ENCODE measurements around the gene LRP1B.
"Not testable (repeated sequence)": the region's sequence is repeated elsewhere in the genome, so short reads cannot be mapped to it uniquely, and the experiment has no call there.

LRP1B gene

GRCh38 chr2:140338795-140339194 lies 1792.0 kb downstream of the LRP1B start:
- no peaks in the 10 kb centered on the region for H3K36me3 Mint-ChIP-seq (ENCODE audit: low read depth)
- H3K27ac Mint-ChIP-seq, result no peak overlapping the region
- H3K27me3 Mint-ChIP-seq, result no peaks in the 10 kb centered on the region
- H3K4me3 Mint-ChIP-seq, result no peak overlapping the region
- intact Hi-C loops (cut with micrococcal nuclease), result no loop called here
- H3K9me3 Mint-ChIP-seq, result no peaks in the 10 kb centered on the region
- H3K4me1 Mint-ChIP-seq (ENCODE audit: low read depth), result no peaks in the 10 kb centered on the region

- Mint-ChIP-seq H3K36me3 (ENCODE audit: low read depth) (no peaks in the 10 kb centered on the region), H3K9me3 (no peaks in the 10 kb centered on the region), H3K27ac (no peak overlapping the region), H3K4me1 (ENCODE audit: low read depth) (no peaks in the 10 kb centered on the region), H3K27me3 (no peaks in the 10 kb centered on the region), H3K4me3 (no peak overlapping the region)
- intact Hi-C loops (cut with micrococcal nuclease), result no loop called here
Observed at GRCh38 chr2:140337061-140337460, 1793.8 kb downstream of the LRP1B start.

- Mint-ChIP-seq H3K4me1 (ENCODE audit: low read depth) (no peaks in the 10 kb centered on the region), H3K27ac (no peak overlapping the region), H3K9me3 (no peaks in the 10 kb centered on the region), H3K4me3 (no peak overlapping the region), H3K36me3 (ENCODE audit: low read depth) (no peaks in the 10 kb centered on the region), H3K27me3 (no peaks in the 10 kb centered on the region)
- intact Hi-C loops (cut with micrococcal nuclease), result no loop called here
Observed at GRCh38 chr2:140316345-140316744, 1814.5 kb downstream of the LRP1B start.

GRCh38 chr2:140311905-140312304 lies 1818.9 kb downstream of the LRP1B start:
- intact Hi-C loops (cut with micrococcal nuclease), result no loop called here
- Mint-ChIP-seq H3K27me3 (no peaks in the 10 kb centered on the region), H3K4me1 (ENCODE audit: low read depth) (no peaks in the 10 kb centered on the region), H3K36me3 (ENCODE audit: low read depth) (no peaks in the 10 kb centered on the region), H3K9me3 (no peaks in the 10 kb centered on the region), H3K27ac (no peak overlapping the region), H3K4me3 (no peak overlapping the region)

GRCh38 chr2:140308706-140309105 lies 1822.1 kb downstream of the LRP1B start:
- H3K9me3 Mint-ChIP-seq, result peaks cover 8% of the 10 kb centered on the region

GRCh38 chr2:140307532-140307931 lies 1823.3 kb downstream of the LRP1B start:
- H3K36me3 Mint-ChIP-seq (ENCODE audit: low read depth), result no peaks in the 10 kb centered on the region
- H3K27ac Mint-ChIP-seq, result no peak overlapping the region
- H3K4me3 Mint-ChIP-seq, result no peak overlapping the region
- intact Hi-C loops (cut with micrococcal nuclease), result no loop called here
- peaks cover 8% of the 10 kb centered on the region for H3K9me3 Mint-ChIP-seq
- no peaks in the 10 kb centered on the region for H3K4me1 Mint-ChIP-seq (ENCODE audit: low read depth)
- H3K27me3 Mint-ChIP-seq, result no peaks in the 10 kb centered on the region

More at GRCh38 chr2:140308706-140309105, 1822.1 kb downstream of the LRP1B start:
- intact Hi-C loops (cut with micrococcal nuclease), result no loop called here
- H3K4me3 Mint-ChIP-seq, result no peak overlapping the region
- H3K27ac Mint-ChIP-seq, result no peak overlapping the region
- H3K27me3 Mint-ChIP-seq, result no peaks in the 10 kb centered on the region
- H3K4me1 Mint-ChIP-seq (ENCODE audit: low read depth), result no peaks in the 10 kb centered on the region
- no peaks in the 10 kb centered on the region for H3K36me3 Mint-ChIP-seq (ENCODE audit: low read depth)

- intact Hi-C loops (cut with micrococcal nuclease), result no loop called here
- Mint-ChIP-seq H3K4me1 (ENCODE audit: low read depth) (no peaks in the 10 kb centered on the region), H3K36me3 (ENCODE audit: low read depth) (no peaks in the 10 kb centered on the region), H3K4me3 (no peak overlapping the region), H3K9me3 (peaks cover 9% of the 10 kb centered on the region), H3K27me3 (no peaks in the 10 kb centered on the region), H3K27ac (no peak overlapping the region)
Observed at GRCh38 chr2:140295767-140296166, 1835.0 kb downstream of the LRP1B start.

GRCh38 chr2:140288726-140289125 lies 1842.1 kb downstream of the LRP1B start:
- no peak overlapping the region for H3K27ac Mint-ChIP-seq
- H3K4me3 Mint-ChIP-seq, result no peak overlapping the region
- H3K36me3 Mint-ChIP-seq (ENCODE audit: low read depth), result no peaks in the 10 kb centered on the region
- H3K4me1 Mint-ChIP-seq (ENCODE audit: low read depth), result no peaks in the 10 kb centered on the region
- intact Hi-C loops (cut with micrococcal nuclease), result no loop called here
- peaks cover 9% of the 10 kb centered on the region for H3K9me3 Mint-ChIP-seq
- no peaks in the 10 kb centered on the region for H3K27me3 Mint-ChIP-seq

- intact Hi-C loops (cut with micrococcal nuclease), result no loop called here
- H3K4me3 Mint-ChIP-seq, result no peak overlapping the region
- H3K36me3 Mint-ChIP-seq (ENCODE audit: low read depth), result no peaks in the 10 kb centered on the region
- no peaks in the 10 kb centered on the region for H3K4me1 Mint-ChIP-seq (ENCODE audit: low read depth)
- peaks cover 9% of the 10 kb centered on the region for H3K9me3 Mint-ChIP-seq
- no peaks in the 10 kb centered on the region for H3K27me3 Mint-ChIP-seq
- H3K27ac Mint-ChIP-seq, result no peak overlapping the region
Observed at GRCh38 chr2:140288213-140288612, 1842.6 kb downstream of the LRP1B start.

- Mint-ChIP-seq H3K4me3 (no peak overlapping the region), H3K27me3 (no peaks in the 10 kb centered on the region), H3K9me3 (no peaks in the 10 kb centered on the region), H3K27ac (no peak overlapping the region), H3K4me1 (ENCODE audit: low read depth) (no peaks in the 10 kb centered on the region), H3K36me3 (ENCODE audit: low read depth) (no peaks in the 10 kb centered on the region)
- intact Hi-C loops (cut with micrococcal nuclease), result no loop called here
Observed at GRCh38 chr2:140286377-140286776, 1844.4 kb downstream of the LRP1B start.

GRCh38 chr2:140277344-140277743 lies 1853.5 kb downstream of the LRP1B start:
- intact Hi-C loops (cut with micrococcal nuclease); H3K27me3 Mint-ChIP-seq; H3K9me3 Mint-ChIP-seq; H3K27ac Mint-ChIP-seq; H3K4me1 Mint-ChIP-seq (ENCODE audit: low read depth); H3K36me3 Mint-ChIP-seq (ENCODE audit: low read depth); H3K4me3 Mint-ChIP-seq: not testable (repeated sequence)

GRCh38 chr2:140276661-140277060 lies 1854.2 kb downstream of the LRP1B start:
- Mint-ChIP-seq H3K27me3 (no peaks in the 10 kb centered on the region), H3K4me1 (ENCODE audit: low read depth) (no peaks in the 10 kb centered on the region), H3K27ac (no peak overlapping the region), H3K36me3 (ENCODE audit: low read depth) (no peaks in the 10 kb centered on the region), H3K9me3 (no peaks in the 10 kb centered on the region), H3K4me3 (no peak overlapping the region)
- intact Hi-C loops (cut with micrococcal nuclease), result no loop called here

GRCh38 chr2:140275427-140275826 lies 1855.4 kb downstream of the LRP1B start:
- Mint-ChIP-seq H3K4me3 (no peak overlapping the region), H3K4me1 (ENCODE audit: low read depth) (no peaks in the 10 kb centered on the region), H3K36me3 (ENCODE audit: low read depth) (no peaks in the 10 kb centered on the region), H3K27ac (no peak overlapping the region), H3K27me3 (no peaks in the 10 kb centered on the region), H3K9me3 (no peaks in the 10 kb centered on the region)
- intact Hi-C loops (cut with micrococcal nuclease), result no loop called here

GRCh38 chr2:140274891-140275290 lies 1855.9 kb downstream of the LRP1B start:
- Mint-ChIP-seq H3K4me3 (no peak overlapping the region), H3K27me3 (no peaks in the 10 kb centered on the region), H3K36me3 (ENCODE audit: low read depth) (no peaks in the 10 kb centered on the region), H3K9me3 (no peaks in the 10 kb centered on the region), H3K27ac (no peak overlapping the region), H3K4me1 (ENCODE audit: low read depth) (no peaks in the 10 kb centered on the region)
- intact Hi-C loops (cut with micrococcal nuclease), result no loop called here

GRCh38 chr2:140273958-140274357 lies 1856.9 kb downstream of the LRP1B start:
- H3K27ac Mint-ChIP-seq, result no peak overlapping the region
- no peaks in the 10 kb centered on the region for H3K36me3 Mint-ChIP-seq (ENCODE audit: low read depth)
- intact Hi-C loops (cut with micrococcal nuclease), result no loop called here
- H3K27me3 Mint-ChIP-seq, result no peaks in the 10 kb centered on the region
- no peaks in the 10 kb centered on the region for H3K9me3 Mint-ChIP-seq
- H3K4me3 Mint-ChIP-seq, result no peak overlapping the region
- no peaks in the 10 kb centered on the region for H3K4me1 Mint-ChIP-seq (ENCODE audit: low read depth)
